Activated CD4-positive, alpha-beta T cell treated with anti-CD3 and anti-CD28 coated beads for 36 hours (primary cell): Measurements from ENCODE around the gene ANHX. TPM values are rescaled to one million over a fixed set of nuclear protein-coding genes. Genes with fewer than 3 reads are reported as not detected.

Source experiments
- ATAC-seq: fragments of 200-7000 bp; cut with Tn5 transposase; one replicate; pipeline ENCODE4 v1.10.0; 2021; ENCODE audit warnings: mild to moderate bottlenecking, moderate library complexity
- CTCF ChIA-PET: fragments of 350-600 bp; sonication (Branson Sonifier 250); formaldehyde crosslinking; loops from one replicate; lab custom pipeline; 2021; ENCODE audit warnings: antibody characterized with exemption; lab: Charles Lee
- POLR2A ChIA-PET: fragments of 350-600 bp; sonication (Branson Sonifier 250); formaldehyde crosslinking; loops from one replicate; lab custom pipeline; 2021; ENCODE audit warnings: antibody characterized with exemption, inconsistent platforms; lab: Charles Lee
- DNase-seq: peaks from one replicate; pipeline ENCODE4 v3.0.0-alpha.2; 2020
- H3K27ac Mint-ChIP-seq: one replicate; pipeline ENCODE4 v1.8.0; 2021; ENCODE audit warnings: mixed read lengths
- H3K27me3 Mint-ChIP-seq: one replicate; pipeline ENCODE4 v1.8.0; 2021; ENCODE audit warnings: mixed read lengths
- H3K36me3 Mint-ChIP-seq: one replicate; pipeline ENCODE4 v1.8.0; 2021; ENCODE audit warnings: low read depth, mixed read lengths
- H3K4me1 Mint-ChIP-seq: one replicate; pipeline ENCODE4 v1.8.0; 2021; ENCODE audit warnings: mixed read lengths
- H3K4me3 Mint-ChIP-seq: one replicate; pipeline ENCODE4 v1.8.0; 2021; ENCODE audit warnings: mild to moderate bottlenecking, moderate library complexity, mixed read lengths
- H3K9me3 Mint-ChIP-seq: one replicate; pipeline ENCODE4 v1.8.0; 2021; ENCODE audit warnings: low read depth, mixed read lengths
- intact Hi-C, 2 experiments: fragments of 100-400 bp; cut with DNase I in 1 of 2; cut with micrococcal nuclease in 1 of 2; formaldehyde crosslinking; loops; one replicate each; pipeline versions ENCODE4 v1.14.2 to v1.15.1; 2022 to 2024; cut with DNase I, micrococcal nuclease
- total RNA-seq, 2 experiments: library from RNA; stranded (reverse); gene quantifications; one replicate each; pipeline ENCODE4 v1.2.3, GENCODE V29; 2021

ANHX gene
- total RNA-seq, 2 experiments from 2014 or later = not detected

- Mint-ChIP-seq H3K4me3 (peak overlapping the region; percentile 26), H3K27ac (no peak overlapping the region), H3K27me3 (no peaks in the 10 kb centered on the region), H3K9me3 (peaks cover 55% of the 10 kb centered on the region), H3K36me3 (peaks cover 66% of the 10 kb centered on the region), H3K4me1 (no peaks in the 10 kb centered on the region)
- DNase-seq = no peak
- ChIA-PET CTCF (interaction anchor here (0.7 to 1.5 kb wide), 3 partner anchors 12 to 144 kb away, joined by 3 read pairs; no protein-coding TSS in a partner anchor), POLR2A (interaction anchor here (0.6 kb wide), 1 partner anchor 115 kb away, joined by 3 read pairs; no protein-coding TSS in a partner anchor)
- intact Hi-C loops = no loop called here
- ATAC-seq = no peak
These were observed 33.0 kb downstream of the ANHX start for GRCh38 chr12:133202493-133203343.

- H3K27me3 Mint-ChIP-seq = no peaks in the 10 kb centered on the region
- H3K4me3 Mint-ChIP-seq = no peak overlapping the region
- ChIA-PET CTCF (no interaction called here), POLR2A (no interaction called here)
- H3K4me1 Mint-ChIP-seq = no peaks in the 10 kb centered on the region
- DNase-seq (no peak), ATAC-seq (no peak)
- H3K27ac Mint-ChIP-seq = no peak overlapping the region
- intact Hi-C loops = no loop called here
- H3K9me3 Mint-ChIP-seq = peaks cover 52% of the 10 kb centered on the region
- H3K36me3 Mint-ChIP-seq = peaks cover 68% of the 10 kb centered on the region
These were observed 33.8 kb downstream of the ANHX start for GRCh38 chr12:133201888-133202287.

- CTCF ChIA-PET = no interaction called here
- Mint-ChIP-seq H3K4me3 (no peak overlapping the region), H3K27me3 (no peaks in the 10 kb centered on the region), H3K9me3 (peaks cover 51% of the 10 kb centered on the region), H3K36me3 (peaks cover 90% of the 10 kb centered on the region), H3K4me1 (no peaks in the 10 kb centered on the region), H3K27ac (no peak overlapping the region)
- DNase-seq (no peak), ATAC-seq (no peak)
- intact Hi-C loops = no loop called here
- POLR2A ChIA-PET = no interaction called here
These were observed 42.8 kb downstream of the ANHX start for GRCh38 chr12:133192847-133193246.

GRCh38 chr12:133190176-133190575 is 45.5 kb downstream of the ANHX start:
- POLR2A ChIA-PET = no interaction called here
- no peak for ATAC-seq
- Mint-ChIP-seq H3K27me3 (no peaks in the 10 kb centered on the region), H3K4me1 (peaks cover 4% of the 10 kb centered on the region), H3K4me3 (no peak overlapping the region), H3K9me3 (peaks cover 58% of the 10 kb centered on the region), H3K27ac (no peak overlapping the region), H3K36me3 (peaks cover 100% of the 10 kb centered on the region)
- CTCF ChIA-PET = interaction anchor here (1.2 kb wide), 1 partner anchor 13 kb away, joined by 3 read pairs; no protein-coding TSS in a partner anchor
- DNase-seq = no peak
- intact Hi-C loops = no loop called here

GRCh38 chr12:133181238-133181959 is 54.3 kb downstream of the ANHX start, which contains the start of gene ZNF268:
ZNF268 (plus strand) TSS chr12:133181495; CDS start chr12:133181998, 503 bp downstream.
- peak; percentile 95 for DNase-seq
- Mint-ChIP-seq H3K4me1 (peaks cover 11% of the 10 kb centered on the region), H3K36me3 (peaks cover 61% of the 10 kb centered on the region), H3K27ac (peak within 1 kb of the TSS; percentile 95), H3K27me3 (no peaks in the 10 kb centered on the region), H3K4me3 (peak within 1 kb of the TSS; percentile 90), H3K9me3 (peaks cover 39% of the 10 kb centered on the region)
- intact Hi-C loops = loop anchor here (1.0 kb wide), 6 partner anchors 51 to 294 kb away; partner anchors contain the start of genes ZNF10 (in 2 of the 2), ZNF140 (in 2 of the 2), ZNF26 (in 2 of the 2) and ZNF891 (in 2 of the 2)
- CTCF ChIA-PET = interaction anchor here (0.7 to 2.3 kb wide), 11 partner anchors 8 to 276 kb away, joined by 3 to 6 read pairs (median 3); partner anchors contain the start of gene ZNF26
- POLR2A ChIA-PET = interaction anchor here (1.0 kb wide), 2 partner anchors 100 to 101 kb away, joined by 3 to 6 read pairs; partner anchors contain the start of gene ZNF140
- ATAC-seq = peak; percentile 96

GRCh38 chr12:133180669-133181068 is 55.0 kb downstream of the ANHX start:
- DNase-seq (no peak), ATAC-seq (no peak)
- peaks cover 11% of the 10 kb centered on the region for H3K4me1 Mint-ChIP-seq
- peaks cover 53% of the 10 kb centered on the region for H3K36me3 Mint-ChIP-seq
- intact Hi-C loops = loop anchor here (1.0 kb wide), 6 partner anchors 50 to 293 kb away; partner anchors contain the start of genes ZNF10 (in 2 of the 2), ZNF140 (in 2 of the 2), ZNF26 (in 2 of the 2) and ZNF891 (in 2 of the 2)
- H3K9me3 Mint-ChIP-seq = peaks cover 42% of the 10 kb centered on the region
- peak overlapping the region; percentile 17 for H3K27ac Mint-ChIP-seq
- ChIA-PET CTCF (interaction anchor here (0.5 to 2.3 kb wide), 11 partner anchors 9 to 275 kb away, joined by 3 to 6 read pairs (median 3); partner anchors contain the start of gene ZNF26), POLR2A (interaction anchor here (1.0 kb wide), 2 partner anchors 100 to 101 kb away, joined by 3 to 6 read pairs; partner anchors contain the start of gene ZNF140)
- H3K4me3 Mint-ChIP-seq = no peak overlapping the region
- no peaks in the 10 kb centered on the region for H3K27me3 Mint-ChIP-seq

- Mint-ChIP-seq H3K4me3 (no peak overlapping the region), H3K36me3 (peaks cover 7% of the 10 kb centered on the region), H3K27ac (no peak overlapping the region), H3K4me1 (no peaks in the 10 kb centered on the region), H3K27me3 (no peaks in the 10 kb centered on the region), H3K9me3 (peaks cover 45% of the 10 kb centered on the region)
- DNase-seq = no peak
- intact Hi-C loops = no loop called here
- ATAC-seq = no peak
- ChIA-PET POLR2A (no interaction called here), CTCF (no interaction called here)
These were observed 60.8 kb downstream of the ANHX start for GRCh38 chr12:133174901-133175300.

GRCh38 chr12:133172491-133172890 is 63.2 kb downstream of the ANHX start:
- no peaks in the 10 kb centered on the region for H3K4me1 Mint-ChIP-seq
- no peak for DNase-seq
- ATAC-seq = no peak
- H3K4me3 Mint-ChIP-seq = no peak overlapping the region
- H3K27me3 Mint-ChIP-seq = no peaks in the 10 kb centered on the region
- peaks cover 41% of the 10 kb centered on the region for H3K9me3 Mint-ChIP-seq
- intact Hi-C loops = no loop called here
- ChIA-PET CTCF (no interaction called here), POLR2A (no interaction called here)
- peaks cover 4% of the 10 kb centered on the region for H3K36me3 Mint-ChIP-seq
- H3K27ac Mint-ChIP-seq = no peak overlapping the region

Other genes with a start within 250 kb of the ANHX start
- gene ZNF26, start 249.5 kb downstream of the ANHX start, total RNA-seq = 10 to 100 TPM; 12.3 to 17.0 TPM
- gene ZNF84, start 198.4 kb downstream of the ANHX start, total RNA-seq = 10 to 100 TPM; 21.5 to 24.1 TPM
- 10 to 100 TPM; 13.3 to 14.3 TPM for gene ZNF140, start 155.0 kb downstream of the ANHX start, total RNA-seq
- 1 to 10 TPM; 1.9 to 2.1 TPM for gene ZNF891, start 105.6 kb downstream of the ANHX start, total RNA-seq
- 1 to 10 TPM; 4.8 to 5.1 TPM for gene ZNF10, start 105.2 kb downstream of the ANHX start, total RNA-seq
- gene ZNF268, start 54.4 kb downstream of the ANHX start, total RNA-seq = 10 to 100 TPM; 14.0 to 14.6 TPM